Brain pericyte (primary cell): ENCODE data around the gene LDLRAD2.
"Not testable (repeated sequence)": the region's sequence is repeated elsewhere in the genome, so short reads cannot be mapped to it uniquely, and the experiment has no call there.

Experiments
- DNase-seq: peaks from one replicate; pipeline ENCODE4 v3.0.0-alpha.2; 2012; ENCODE audit warnings: low read depth, low spot score

LDLRAD2 gene

GRCh38 chr1:21823980-21824702 lies 12.1 kb downstream of the LDLRAD2 start:
- no peak for DNase-seq

GRCh38 chr1:21824926-21825325 lies 12.9 kb downstream of the LDLRAD2 start:
- DNase-seq = no peak

DNA sequence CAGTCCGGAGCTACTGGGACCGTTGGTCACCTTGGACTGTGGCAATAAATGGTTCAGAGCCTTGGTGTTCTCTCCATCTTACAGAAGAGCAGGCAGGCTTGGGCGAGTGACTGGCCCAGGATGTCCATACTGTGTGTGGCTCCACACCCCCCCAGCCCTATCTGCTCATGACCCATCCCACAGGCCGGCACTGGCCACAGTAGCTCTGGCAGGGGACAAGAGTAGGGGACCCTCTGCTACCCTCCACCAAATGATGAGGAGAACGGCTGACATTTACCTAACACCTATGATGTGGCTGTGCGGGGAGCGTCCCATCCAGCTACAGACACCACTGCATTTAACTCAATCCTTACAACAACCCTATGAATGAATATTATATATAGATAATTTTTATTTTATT lies 13.3 kb downstream of the LDLRAD2 start:
- DNase-seq = no peak

GRCh38 chr1:21826694-21827093 lies 14.6 kb downstream of the LDLRAD2 start:
- DNase-seq = not testable (repeated sequence)

- no peak for DNase-seq
Measured at GRCh38 chr1:21827141-21827679, 15.1 kb downstream of the LDLRAD2 start.

GRCh38 chr1:21828075-21828474 lies 16.0 kb downstream of the LDLRAD2 start:
- DNase-seq = no peak

DNA sequence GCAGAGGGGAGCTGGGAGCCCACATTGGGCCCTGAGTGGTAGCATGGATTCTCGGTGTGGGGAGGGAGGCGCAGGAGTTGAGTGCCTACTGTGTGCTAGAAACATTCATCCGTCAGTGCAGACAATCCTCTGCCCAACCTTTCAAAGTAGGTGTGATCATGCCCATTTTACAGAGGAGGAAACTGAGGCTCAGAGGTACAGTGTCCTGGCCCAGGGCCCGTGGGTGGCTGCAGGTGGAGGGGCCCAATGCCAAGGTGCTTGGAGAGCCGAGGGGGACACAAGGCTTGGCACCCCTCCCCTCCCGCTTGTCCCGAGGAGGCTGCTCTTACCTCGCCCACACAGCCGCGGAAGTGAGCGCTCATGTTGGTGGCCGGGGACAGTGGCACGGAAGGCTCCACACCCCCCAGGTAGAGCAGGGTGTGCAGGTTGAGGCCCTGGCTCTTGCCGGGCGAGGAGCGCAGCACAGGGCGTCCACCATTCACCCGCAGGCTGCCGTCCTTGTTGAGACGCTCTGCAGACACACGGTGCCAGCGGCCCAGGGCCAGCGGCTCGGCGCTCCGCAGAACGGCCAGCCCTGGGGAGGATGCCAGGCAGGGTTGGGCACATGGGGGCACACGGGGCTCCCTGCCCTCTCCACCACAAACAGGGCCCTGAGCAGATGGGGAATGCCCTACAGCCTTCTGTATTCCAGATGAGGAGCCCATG lies 16.6 kb downstream of the LDLRAD2 start:
- no peak for DNase-seq

GRCh38 chr1:21829294-21829693 lies 17.2 kb downstream of the LDLRAD2 start:
- no peak for DNase-seq

GRCh38 chr1:21830792-21831453 lies 18.9 kb downstream of the LDLRAD2 start:
- no peak for DNase-seq

- no peak for DNase-seq
Measured at GRCh38 chr1:21831454-21831970, 19.4 kb downstream of the LDLRAD2 start.

GRCh38 chr1:21833392-21833976 lies 21.4 kb downstream of the LDLRAD2 start:
- no peak for DNase-seq

DNA sequence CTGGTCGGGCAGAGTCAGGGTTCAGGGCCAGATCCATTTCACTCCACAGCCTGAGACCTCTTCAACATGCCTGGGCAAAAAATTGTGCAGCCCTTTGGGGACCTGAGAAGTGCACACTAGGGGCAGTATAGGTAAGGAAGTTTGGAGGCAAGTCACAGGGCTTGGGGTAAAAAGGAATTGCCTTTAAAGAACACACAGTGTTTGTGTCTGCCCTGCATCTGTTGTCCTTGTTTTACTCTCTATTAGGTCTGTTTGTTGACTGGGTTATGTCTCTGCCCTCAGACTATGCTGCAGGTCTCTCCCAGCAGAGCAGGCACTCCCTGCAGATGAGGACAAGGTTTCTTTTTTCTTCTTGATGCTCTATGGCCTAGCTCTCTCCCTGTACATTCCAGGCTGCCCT lies 22.0 kb downstream of the LDLRAD2 start:
- no peak for DNase-seq

DNA sequence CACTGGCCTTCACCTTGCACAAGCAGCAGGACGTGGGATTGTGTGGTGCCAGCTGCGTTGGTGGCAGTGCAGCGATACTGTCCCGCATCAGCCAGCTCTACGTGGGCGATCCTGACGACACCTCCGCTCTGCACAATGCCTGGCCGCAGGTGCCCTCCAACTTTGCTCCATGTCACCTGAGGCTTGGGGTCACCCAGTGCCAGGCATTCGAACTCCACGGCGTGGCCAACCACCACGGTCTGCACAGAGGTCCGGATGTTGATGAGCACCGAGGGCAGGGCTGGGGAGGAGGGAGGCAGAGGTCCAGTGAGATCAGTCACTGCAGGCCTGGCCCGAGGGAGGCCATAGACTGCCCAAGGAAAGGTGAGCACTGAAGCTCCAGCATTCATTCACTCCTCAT lies 22.6 kb downstream of the LDLRAD2 start:
- no peak for DNase-seq

DNA sequence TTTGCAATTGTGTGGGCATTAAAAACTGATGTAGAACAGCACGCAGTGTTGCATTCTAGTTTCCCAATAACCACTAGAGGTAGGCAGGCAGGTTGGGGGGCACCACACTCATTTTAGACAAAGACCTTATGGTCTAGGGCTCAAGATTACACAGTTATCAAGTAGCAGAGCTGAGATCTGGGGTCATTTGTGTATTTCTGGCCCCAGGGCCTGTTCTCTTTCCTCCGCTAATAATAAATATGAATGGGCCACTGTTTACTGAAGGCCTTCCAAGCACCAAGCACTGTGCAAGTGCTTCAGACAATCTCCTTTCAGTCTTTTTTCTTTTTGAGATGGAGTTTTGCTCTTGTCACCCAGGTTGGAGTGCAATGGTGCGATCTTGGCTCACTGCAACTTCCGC lies 23.9 kb downstream of the LDLRAD2 start:
- no peak for DNase-seq

- DNase-seq = no peak
Measured at GRCh38 chr1:21836729-21837128, 24.7 kb downstream of the LDLRAD2 start.

- no peak for DNase-seq
Measured at GRCh38 chr1:21837476-21837875, 25.4 kb downstream of the LDLRAD2 start.

GRCh38 chr1:21838359-21839157 lies 26.5 kb downstream of the LDLRAD2 start:
- no peak for DNase-seq

- DNase-seq = no peak
Measured at GRCh38 chr1:21839337-21840037, 27.4 kb downstream of the LDLRAD2 start.

GRCh38 chr1:21840981-21841380 lies 28.9 kb downstream of the LDLRAD2 start:
- DNase-seq = no peak

GRCh38 chr1:21841852-21842466 lies 29.9 kb downstream of the LDLRAD2 start:
- no peak for DNase-seq
